H1 (cell line): ENCODE measurements around the gene DTX4. TPM values are rescaled to one million over a fixed set of nuclear protein-coding genes. Genes with fewer than 3 reads are reported as not detected.
A peak's percentile ranks its signal among the peaks of the same experiment; 100 is the strongest.

Experiments used
- CTCF ChIA-PET: fragments of 300-600 bp; sonication (Branson Sonifier 250); formaldehyde crosslinking; loops from one replicate; lab custom pipeline; 2021; ENCODE audit not compliant: partially characterized antibody; lab: Charles Lee
- POLR2A ChIA-PET: fragments of 300-600 bp; sonication (Branson Sonifier 250); formaldehyde crosslinking; loops from one replicate; lab custom pipeline; 2021; ENCODE audit warnings: inconsistent platforms; ENCODE audit not compliant: partially characterized antibody; lab: Charles Lee
- DNase-seq, 2 experiments: peaks; one replicate each; pipeline versions ENCODE4 v3.0.0 to v3.0.0-alpha.2; 2010 to 2022; ENCODE audit warnings: low spot score in 2 of 2, low read depth in 1 of 2, mixed read lengths in 1 of 2
- FAIRE-seq: peaks from 2 replicates; lab custom pipeline; 2011; peaks lifted over from hg19 to GRCh38; lab: Jason Lieb, UNC
- H2AFZ ChIP-seq: 2 replicates; pipeline ENCODE4 v1.8.1; 2012; ENCODE audit warnings: low read length, inconsistent platforms
- H2AK5ac ChIP-seq: 2 replicates; pipeline ENCODE4 v1.6.1; 2013; ENCODE audit warnings: low read depth, low read length
- H2BK120ac ChIP-seq: replicated peaks from 2 replicates; pipeline ENCODE3; 2013; ENCODE audit warnings: low read depth, low read length, inconsistent platforms
- H2BK12ac ChIP-seq: 2 replicates; pipeline ENCODE4 v1.6.1; 2013; ENCODE audit warnings: low read depth, low read length
- H2BK15ac ChIP-seq: 2 replicates; pipeline ENCODE4 v1.6.1; 2013; ENCODE audit warnings: low read length
- H2BK20ac ChIP-seq: 2 replicates; pipeline ENCODE4 v1.6.1; 2013; ENCODE audit warnings: low read length
- H2BK5ac ChIP-seq: 2 replicates; pipeline ENCODE4 v1.6.1; 2013; ENCODE audit warnings: low read depth, low read length
- H3K14ac ChIP-seq: 2 replicates; pipeline ENCODE4 v1.6.1; 2013; ENCODE audit warnings: inconsistent platforms; ENCODE audit not compliant: insufficient read length
- H3K18ac ChIP-seq: 2 replicates; pipeline ENCODE4 v1.6.1; 2013; ENCODE audit warnings: low read length; ENCODE audit errors: extremely low read depth
- H3K23ac ChIP-seq: 2 replicates; pipeline ENCODE4 v1.6.1; 2013; ENCODE audit warnings: inconsistent platforms; ENCODE audit not compliant: insufficient read length
- H3K23me2 ChIP-seq: 2 replicates; pipeline ENCODE4 v1.6.1; 2013; ENCODE audit warnings: low read depth, low read length
- H3K27ac ChIP-seq: 2 replicates; pipeline ENCODE4 v1.6.1; 2011; ENCODE audit warnings: low read depth, low read length, inconsistent platforms
- H3K27me3 ChIP-seq, 4 experiments: replicated peaks in 1 of 4; 1 replicate in 1 of 4; 2 replicates in 3 of 4; pipeline versions ENCODE4 v1.6.1 to v1.8.1; 2011 to 2013; ENCODE audit warnings: low read length in 3 of 4, mild to moderate bottlenecking in 3 of 4, inconsistent platforms in 2 of 4, mixed read lengths in 2 of 4, moderate library complexity in 1 of 4; ENCODE audit not compliant: control insufficient read depth in 3 of 4, insufficient read depth in 3 of 4; ENCODE audit errors: extremely low read depth in 1 of 4
- H3K36me3 ChIP-seq, 4 experiments: 2 replicates each; pipeline versions ENCODE4 v1.6.1 to v1.8.1; 2011 to 2013; ENCODE audit warnings: mild to moderate bottlenecking in 4 of 4, low read length in 3 of 4, moderate library complexity in 2 of 4, control low read depth in 1 of 4, inconsistent platforms in 1 of 4; ENCODE audit not compliant: insufficient read depth in 4 of 4, control insufficient read depth in 2 of 4
- H3K4ac ChIP-seq: replicated peaks from 2 replicates; pipeline ENCODE3; 2013; ENCODE audit warnings: low read length, low read depth, mixed read lengths, inconsistent platforms; ENCODE audit not compliant: insufficient read length
- H3K4me1 ChIP-seq, 4 experiments: replicated peaks in 1 of 4; 1 replicate in 1 of 4; 2 replicates in 3 of 4; pipeline versions ENCODE4 v1.6.1 to v1.8.1; 2011 to 2013; ENCODE audit warnings: low read length in 3 of 4, inconsistent platforms in 2 of 4, mixed read lengths in 1 of 4; ENCODE audit not compliant: insufficient read depth in 4 of 4, control insufficient read depth in 3 of 4
- H3K4me2 ChIP-seq, 2 experiments: 2 replicates each; pipeline versions ENCODE4 v1.6.1 to v1.8.1; 2011 to 2013; ENCODE audit warnings: low read depth in 2 of 2, low read length in 2 of 2, control low read depth in 1 of 2, inconsistent platforms in 1 of 2, mild to moderate bottlenecking in 1 of 2; ENCODE audit not compliant: insufficient read depth in 1 of 2
- H3K4me3 ChIP-seq, 4 experiments: fragments of 200-600, 300-600 bp in 1 of 4; sonication (generic), shearing (Covaris generic), sonication (Bioruptor Twin) in 1 of 4; 2 replicates each; pipeline versions ENCODE4 v1.5.1 to v1.8.1; 2011 to 2016; ENCODE audit warnings: low read length in 4 of 4, low read depth in 3 of 4, control low read depth in 2 of 4, inconsistent platforms in 2 of 4, mild to moderate bottlenecking in 2 of 4, mixed read lengths in 1 of 4, moderate library complexity in 1 of 4; ENCODE audit not compliant: insufficient read depth in 2 of 4; ENCODE audit errors: extremely low read depth in 1 of 4
- H3K56ac ChIP-seq: replicated peaks from 2 replicates; pipeline ENCODE3; 2013; ENCODE audit warnings: low read depth, mild to moderate bottlenecking, mixed read lengths, low read length, inconsistent platforms; ENCODE audit not compliant: insufficient read length
- H3K79me1 ChIP-seq: 2 replicates; pipeline ENCODE4 v1.6.1; 2013; ENCODE audit warnings: low read depth, low read length, control low read depth
- H3K79me2 ChIP-seq, 2 experiments: 2 replicates each; pipeline versions ENCODE4 v1.6.1 to v1.8.1; 2012 to 2013; ENCODE audit warnings: low read length in 2 of 2, mild to moderate bottlenecking in 2 of 2, inconsistent platforms in 1 of 2; ENCODE audit not compliant: insufficient read depth in 2 of 2, control insufficient read depth in 1 of 2
- H3K9ac ChIP-seq, 4 experiments: replicated peaks in 1 of 4; 1 replicate in 1 of 4; 2 replicates in 3 of 4; pipeline versions ENCODE4 v1.6.1 to v1.8.1; 2011 to 2013; ENCODE audit warnings: low read depth in 3 of 4, low read length in 3 of 4, control low read depth in 2 of 4, mild to moderate bottlenecking in 2 of 4, moderate library complexity in 2 of 4, inconsistent platforms in 1 of 4; ENCODE audit errors: extremely low read depth in 1 of 4
- H3K9me3 ChIP-seq, 2 experiments: 2 replicates each; pipeline versions ENCODE4 v1.6.1 to v1.8.1; 2012 to 2013; ENCODE audit warnings: mild to moderate bottlenecking in 2 of 2, moderate library complexity in 2 of 2, control low read depth in 1 of 2, inconsistent platforms in 1 of 2, low read depth in 1 of 2, low read length in 1 of 2, mixed read lengths in 1 of 2; ENCODE audit not compliant: insufficient read depth in 2 of 2
- H4K20me1 ChIP-seq, 2 experiments: replicated peaks in 1 of 2; 2 replicates each; pipeline versions ENCODE3 to v1.8.1; 2011 to 2013; ENCODE audit warnings: inconsistent platforms in 2 of 2, low read length in 2 of 2, mild to moderate bottlenecking in 1 of 2; ENCODE audit not compliant: insufficient read depth in 2 of 2, control insufficient read depth in 1 of 2
- H4K5ac ChIP-seq: 2 replicates; pipeline ENCODE4 v1.6.1; 2013; ENCODE audit warnings: low read length, low read depth, mixed read lengths, inconsistent platforms; ENCODE audit not compliant: insufficient read length
- H4K8ac ChIP-seq: 2 replicates; pipeline ENCODE4 v1.8.0; 2013; ENCODE audit warnings: mild to moderate bottlenecking, moderate library complexity, low read length, inconsistent platforms; ENCODE audit not compliant: insufficient read depth; ENCODE audit errors: extremely low read depth
- H4K91ac ChIP-seq: replicated peaks from 2 replicates; pipeline ENCODE3; 2013; ENCODE audit warnings: low read length, mixed read lengths, inconsistent platforms; ENCODE audit not compliant: insufficient read length
- BACH1 ChIP-seq: IDR thresholded peaks from 2 replicates; pipeline ENCODE4 v1.6.1; 2012; ENCODE audit warnings: low read length, improper control_type of control experiment
- CBX5 ChIP-seq: fragments of 300-800, 300-1000 bp; sonication (generic); IDR thresholded peaks from 2 replicates; pipeline ENCODE4 v1.7.1; 2016; ENCODE audit warnings: antibody characterized with exemption, low read length, low read depth
- CBX8 ChIP-seq: fragments of 300-800, 300-1000 bp; sonication (generic); IDR thresholded peaks from 2 replicates; pipeline ENCODE4 v1.7.1; 2016; ENCODE audit warnings: low read depth, low read length, borderline replicate concordance
- CHD2 ChIP-seq: IDR thresholded peaks from 2 replicates; pipeline ENCODE4 v1.6.1; 2012; ENCODE audit warnings: low read length, improper control_type of control experiment
- CTBP2 ChIP-seq: IDR thresholded peaks from 2 replicates; pipeline ENCODE4 v1.7.0; 2011; ENCODE audit warnings: borderline replicate concordance, mild to moderate bottlenecking, moderate library complexity, mixed read lengths, low read length; ENCODE audit not compliant: insufficient read depth, insufficient read length
- HDAC6 ChIP-seq: IDR thresholded peaks from one replicate; pipeline ENCODE4 v1.7.1; 2012; ENCODE audit warnings: low read depth, mild to moderate bottlenecking, inconsistent platforms, low read length, moderate library complexity
- KDM4A ChIP-seq: IDR thresholded peaks from one replicate; pipeline ENCODE4 v1.7.1; 2012; ENCODE audit warnings: low read depth, mild to moderate bottlenecking, moderate library complexity, low read length, inconsistent platforms; ENCODE audit not compliant: severe bottlenecking
- MAFK ChIP-seq: IDR thresholded peaks from 2 replicates; pipeline ENCODE4 v1.6.1; 2012; ENCODE audit warnings: low read depth, mild to moderate bottlenecking, improper control_type of control experiment, low read length
- MAX ChIP-seq: IDR thresholded peaks from 2 replicates; pipeline ENCODE4 v1.6.1; 2012; ENCODE audit warnings: inconsistent platforms
- RAD21 ChIP-seq, 2 experiments: IDR thresholded peaks in 1 of 2; conservative IDR thresholded peaks in 1 of 2; 2 replicates each; pipeline ENCODE4 v1.6.1; 2011; ENCODE audit warnings: low read depth in 2 of 2, low read length in 2 of 2, improper control_type of control experiment in 1 of 2, inconsistent platforms in 1 of 2, mild to moderate bottlenecking in 1 of 2, moderate library complexity in 1 of 2
- RBBP5 ChIP-seq: IDR thresholded peaks from 2 replicates; pipeline ENCODE4 v1.7.1; 2012; ENCODE audit warnings: low read depth, mild to moderate bottlenecking, inconsistent platforms, low read length, moderate library complexity, borderline replicate concordance
- SAP30 ChIP-seq: fragments of 300-600 bp; sonication (generic); IDR thresholded peaks from 2 replicates; pipeline ENCODE4 v1.7.1; 2012; ENCODE audit warnings: low read length, moderate library complexity, mild to moderate bottlenecking, inconsistent platforms; ENCODE audit not compliant: insufficient read depth, insufficient replicate concordance
- SIN3A ChIP-seq, 2 experiments: IDR thresholded peaks in 1 of 2; conservative IDR thresholded peaks in 1 of 2; 2 replicates each; pipeline ENCODE4 v1.6.1; 2011 to 2012; ENCODE audit warnings: low read length in 2 of 2, improper control_type of control experiment in 1 of 2, low read depth in 1 of 2, mild to moderate bottlenecking in 1 of 2
- SIRT6 ChIP-seq: IDR thresholded peaks from one replicate; pipeline ENCODE4 v1.7.1; 2012; ENCODE audit warnings: low read length, inconsistent platforms
- SP1 ChIP-seq: IDR thresholded peaks from 2 replicates; pipeline ENCODE4 v1.6.1; 2011; ENCODE audit warnings: low read depth, low read length
- polyA plus RNA-seq, 7 experiments: library from polyadenylated mRNA; depleted of rRNA in 3 of 7; stranded (reverse) in 5 of 7; unstranded in 2 of 7; fragments of >200 nt in 5 of 7; fragments of 200-250 nt in 2 of 7; gene quantifications; 1 replicate in 5 of 7; 2 replicates in 1 of 7; 4 replicates in 1 of 7; pipeline versions ENCODE4 v1.2.1 to v1.2.3, GENCODE V29; 2011 to 2013; ENCODE audit warnings: missing spikeins in 2 of 7, mixed read lengths in 2 of 7
- total RNA-seq: library from RNA; stranded (reverse); fragmentation: NEBNext Ultra II Directional; extraction: Animal tissue kit (Norgen Biotek cat#: 25700); gene quantifications from 2 replicates; pipeline ENCODE4 v1.2.1, GENCODE V29; 2021

The DTX4 gene
- total and polyA plus RNA-seq, 2 of the 8 experiments (the other 6 are each of a cell fraction or from before 2014, with no cell fraction given): 5.1 to 18.8 TPM

DNA sequence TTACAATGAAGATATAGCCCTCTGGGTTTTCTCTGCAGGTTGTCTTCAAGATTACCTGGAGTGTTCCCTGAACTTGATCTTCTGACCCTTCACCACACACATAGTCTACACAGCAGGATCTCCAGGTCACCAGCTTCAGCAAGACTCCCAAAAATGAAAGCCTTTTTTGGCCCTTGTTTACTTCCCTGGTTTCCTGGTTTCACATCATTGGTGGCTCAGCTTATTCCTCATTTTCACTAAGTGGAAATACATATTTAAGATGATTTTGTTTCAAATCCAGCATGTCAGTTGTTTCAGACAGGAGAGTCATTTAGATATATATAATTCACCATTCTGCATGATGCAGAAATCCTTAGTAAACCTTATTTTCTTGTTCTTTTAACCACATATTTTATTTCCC is 82.4 kb downstream of the DTX4 start:
- no peaks in the 10 kb centered on the region for H3K23me2 ChIP-seq
- no peaks in the 10 kb centered on the region for H3K79me1 ChIP-seq
- no peak overlapping the region for H3K4ac ChIP-seq
- no peak for FAIRE-seq
- H4K8ac ChIP-seq: no peak overlapping the region
- no peak overlapping the region for H3K56ac ChIP-seq
- no peak overlapping the region for H4K5ac ChIP-seq
- H2BK120ac ChIP-seq: no peak overlapping the region
- no peak for DNase-seq
- POLR2A ChIA-PET: no interaction called here
- no peak overlapping the region for H2AFZ ChIP-seq
- H4K20me1 ChIP-seq: no peaks in the 10 kb centered on the region
- H3K4me3 ChIP-seq: no peak overlapping the region
- H3K4me2 ChIP-seq: no peak overlapping the region
- H3K23ac ChIP-seq: no peak overlapping the region
- no peaks in the 10 kb centered on the region for H3K9me3 ChIP-seq
- H2AK5ac ChIP-seq: no peak overlapping the region
- H3K4me1 ChIP-seq: peaks cover 0 to 3% (median 1%) of the 10 kb centered on the region in 4 experiments; a peak in 2 of 7 replicates
- H3K27ac ChIP-seq: no peak overlapping the region
- no peak overlapping the region for H3K18ac ChIP-seq
- no peak overlapping the region for H2BK12ac ChIP-seq
- no peak overlapping the region for H2BK5ac ChIP-seq
- CTCF ChIA-PET: interaction anchor here (0.9 kb wide), 2 partner anchors 52 to 183 kb away, joined by 3 read pairs; no protein-coding TSS in a partner anchor
- no peak overlapping the region for H2BK15ac ChIP-seq
- H3K9ac ChIP-seq: no peak overlapping the region
- H2BK20ac ChIP-seq: 0 out of 2 replicates have a peak overlapping the region, but pooled peaks have one; percentile 52
- H3K14ac ChIP-seq: no peak overlapping the region
- no peaks in the 10 kb centered on the region for H3K79me2 ChIP-seq
- no peaks in the 10 kb centered on the region for H3K27me3 ChIP-seq
- no peak overlapping the region for H4K91ac ChIP-seq
- H3K36me3 ChIP-seq: no peaks in the 10 kb centered on the region
- TF ChIP-seq RBBP5: no peak
- no peak for TF ChIP-seq MAFK
- no peak for TF ChIP-seq SP1
- TF ChIP-seq CTBP2: no peak
- no peak for TF ChIP-seq SIRT6
- TF ChIP-seq BACH1: no peak
- no peak for TF ChIP-seq CBX5
- no peak for TF ChIP-seq HDAC6
- TF ChIP-seq CHD2: no peak
- TF ChIP-seq SAP30: no peak
- no peak for TF ChIP-seq KDM4A
- TF ChIP-seq SIN3A (conservative IDR thresholded peaks at IDR 0.05 in 1 of 2, IDR thresholded peaks at IDR 0.05 in 1 of 2; ENCODE audit: low read depth in 1 of 2, low read length in 2 of 2): no peak
- no peak for TF ChIP-seq CBX8
- no peak for TF ChIP-seq RAD21 (IDR thresholded peaks at IDR 0.05 in 1 of 2, conservative IDR thresholded peaks at IDR 0.05 in 1 of 2; ENCODE audit: low read depth in 2 of 2, low read length in 2 of 2)
- no peak for TF ChIP-seq MAX
